Right cardiac atrium (tissue), 5 donors: ENCODE measurements around the gene OGDH. TPM values are rescaled to one million over a fixed set of nuclear protein-coding genes. Genes with fewer than 3 reads are reported as not detected.

Source experiments
- ATAC-seq, 2 donors: fragments of 200-7000 bp; cut with Tn5 transposase; one replicate each; pipeline versions ENCODE4 v1.8.0 to v1.9.1; 2020; ENCODE audit warnings: moderate library complexity in 2 of 2, mild to moderate bottlenecking in 1 of 2
- DNase-seq, 3 donors: peaks; one replicate each; pipeline ENCODE4 v3.0.0-alpha.2; 2020
- H3K27ac ChIP-seq: one replicate; pipeline ENCODE4 v1.5.1; 2013; ENCODE audit warnings: mild to moderate bottlenecking, low read length, control low read depth, moderate library complexity
- H3K27me3 ChIP-seq: one replicate; pipeline ENCODE4 v1.6.1; 2013; ENCODE audit not compliant: control insufficient read depth, insufficient read depth
- H3K4me1 ChIP-seq: one replicate; pipeline ENCODE4 v1.6.1; 2013; ENCODE audit warnings: low read length; ENCODE audit not compliant: control insufficient read depth, insufficient read depth
- H3K4me3 ChIP-seq: one replicate; pipeline ENCODE4 v1.5.1; 2013; ENCODE audit warnings: low read length, control low read depth
- H3K9me3 ChIP-seq: one replicate; pipeline ENCODE4 v1.6.1; 2013; ENCODE audit warnings: low read length; ENCODE audit not compliant: control insufficient read depth
- whole genome bisulfite sequencing: extraction: QIAGEN DNeasy Blood & Tissue Kit; methylation state at CpG from one replicate; pipeline ENCODE4 v1.1.7; 2013; 5-methylcytosine and 5-hydroxymethylcytosine counted together
- intact Hi-C, 4 donors: fragments of 100-400 bp; cut with DNase I; formaldehyde crosslinking; loops; one replicate each; pipeline versions ENCODE4 v1.11.0 to v1.14.0; 2022 to 2023
- polyA plus RNA-seq: library from polyadenylated mRNA; stranded (reverse); fragments of 200-250 nt; gene quantifications from one replicate; pipeline ENCODE4 v1.2.3, GENCODE V29; 2013
- total RNA-seq, 4 donors: library from RNA; stranded (reverse); fragmentation: NEBNext Ultra II Directional; extraction: Animal tissue kit (Norgen Biotek cat#: 25700); gene quantifications; one replicate each; pipeline ENCODE4 v1.2.1, GENCODE V29; 2021
- donor health status: healthy with polysubstance abuse.
- donor health status: DM: no; HTN: yes; CAD: no.
- donor health status: DM: no; HTN: no; CAD: no.
- donor health status: DM: no; HTN: yes; CAD: no; lungs with severe emphysema.
- donor health status: DM: yes; HTN: yes; CAD: no.

OGDH gene
- total and polyA plus RNA-seq, 5 donors = 168 to 406 (median 371) TPM

GRCh38 chr7:44603193-44603592 lies 3.2 kb upstream of the OGDH start:
- no peak for ATAC-seq
- no peak for DNase-seq
- Histone ChIP-seq H3K27me3 (no peaks in the 10 kb centered on the region), H3K9me3 (no peaks in the 10 kb centered on the region), H3K27ac (no peak overlapping the region), H3K4me1 (no peaks in the 10 kb centered on the region), H3K4me3 (no peak overlapping the region)
- 79% methylated on average over 6 of the region's 6 CpGs for WGBS
- intact Hi-C loops = no loop called here

- Histone ChIP-seq H3K27ac (no peak overlapping the region), H3K9me3 (no peaks in the 10 kb centered on the region), H3K27me3 (no peaks in the 10 kb centered on the region), H3K4me3 (no peak overlapping the region), H3K4me1 (no peaks in the 10 kb centered on the region)
- DNase-seq (no peak), ATAC-seq (no peak)
- intact Hi-C loops = no loop called here
- 84% methylated on average over 2 of the region's 2 CpGs for WGBS
Measured at GRCh38 chr7:44604941-44605340, 1.5 kb upstream of the OGDH start.

- no peaks in the 10 kb centered on the region for H3K9me3 ChIP-seq
- peak overlapping the region; percentile 94 for H3K27ac ChIP-seq
- DNase-seq (no peak), ATAC-seq (no peak)
- intact Hi-C loops = no loop called here
- no peaks in the 10 kb centered on the region for H3K4me1 ChIP-seq
- 48% methylated on average over 35 of the region's 35 CpGs for WGBS
- no peaks in the 10 kb centered on the region for H3K27me3 ChIP-seq
- peak overlapping the region; percentile 79 for H3K4me3 ChIP-seq
Measured at GRCh38 chr7:44607141-44608068, 978 bp downstream of the OGDH start.

GRCh38 chr7:44608916-44609648 lies 2.7 kb downstream of the OGDH start:
- Histone ChIP-seq H3K9me3 (no peaks in the 10 kb centered on the region), H3K4me1 (no peaks in the 10 kb centered on the region), H3K27ac (no peak overlapping the region), H3K27me3 (no peaks in the 10 kb centered on the region), H3K4me3 (no peak overlapping the region)
- intact Hi-C loops = no loop called here
- no peak for ATAC-seq
- DNase-seq = no peak
- WGBS = 81% methylated on average over 14 of the region's 14 CpGs

- intact Hi-C loops = no loop called here
- Histone ChIP-seq H3K27ac (no peak overlapping the region), H3K4me3 (no peak overlapping the region), H3K9me3 (no peaks in the 10 kb centered on the region), H3K4me1 (no peaks in the 10 kb centered on the region), H3K27me3 (no peaks in the 10 kb centered on the region)
- no peak for ATAC-seq
- 83% methylated on average over 3 of the region's 3 CpGs for WGBS
- DNase-seq = no peak
Measured at GRCh38 chr7:44609829-44610228, 3.4 kb downstream of the OGDH start.

GRCh38 chr7:44615149-44615611 lies 8.8 kb downstream of the OGDH start:
- DNase-seq (peak; percentile 41 to 76 (median 66)), ATAC-seq (peak; percentile 75 to 79)
- Histone ChIP-seq H3K9me3 (no peaks in the 10 kb centered on the region), H3K27ac (no peak overlapping the region), H3K27me3 (no peaks in the 10 kb centered on the region), H3K4me1 (peaks cover 7% of the 10 kb centered on the region), H3K4me3 (no peak overlapping the region)
- intact Hi-C loops = no loop called here
- 62% methylated on average over 2 of the region's 2 CpGs for WGBS

GRCh38 chr7:44615793-44616192 lies 9.4 kb downstream of the OGDH start:
- DNase-seq (no peak), ATAC-seq (no peak)
- 86% methylated on average over 5 of the region's 5 CpGs for WGBS
- Histone ChIP-seq H3K4me3 (no peak overlapping the region), H3K4me1 (peaks cover 7% of the 10 kb centered on the region), H3K27me3 (no peaks in the 10 kb centered on the region), H3K27ac (no peak overlapping the region), H3K9me3 (no peaks in the 10 kb centered on the region)
- intact Hi-C loops = no loop called here

GRCh38 chr7:44616545-44616944 lies 10.1 kb downstream of the OGDH start:
- Histone ChIP-seq H3K27ac (no peak overlapping the region), H3K4me1 (peaks cover 7% of the 10 kb centered on the region), H3K9me3 (no peaks in the 10 kb centered on the region), H3K27me3 (no peaks in the 10 kb centered on the region), H3K4me3 (no peak overlapping the region)
- DNase-seq = no peak
- intact Hi-C loops = no loop called here
- no peak for ATAC-seq
- whole genome bisulfite sequencing = 90% methylated on average over 12 of the region's 12 CpGs

GRCh38 chr7:44617225-44617890 lies 10.9 kb downstream of the OGDH start:
- Histone ChIP-seq H3K27ac (no peak overlapping the region), H3K4me3 (no peak overlapping the region), H3K9me3 (no peaks in the 10 kb centered on the region), H3K4me1 (peaks cover 7% of the 10 kb centered on the region), H3K27me3 (no peaks in the 10 kb centered on the region)
- 80% methylated on average over 2 of the region's 2 CpGs for WGBS
- intact Hi-C loops = no loop called here
- ATAC-seq = no peak
- no peak for DNase-seq

GRCh38 chr7:44618045-44618444 lies 11.6 kb downstream of the OGDH start:
- no peak for DNase-seq
- ATAC-seq = no peak
- Histone ChIP-seq H3K27me3 (no peaks in the 10 kb centered on the region), H3K4me1 (peaks cover 13% of the 10 kb centered on the region), H3K9me3 (no peaks in the 10 kb centered on the region), H3K4me3 (no peak overlapping the region), H3K27ac (no peak overlapping the region)
- WGBS = 93% methylated on average over 1 of the region's 1 CpG
- intact Hi-C loops = no loop called here

GRCh38 chr7:44618753-44619152 lies 12.3 kb downstream of the OGDH start:
- intact Hi-C loops = no loop called here
- H3K4me3 ChIP-seq = no peak overlapping the region
- H3K27ac ChIP-seq = peak overlapping the region; percentile 29
- WGBS = 65% methylated on average over 3 of the region's 3 CpGs
- no peaks in the 10 kb centered on the region for H3K27me3 ChIP-seq
- no peak for ATAC-seq
- no peak for DNase-seq
- peaks cover 14% of the 10 kb centered on the region for H3K4me1 ChIP-seq
- H3K9me3 ChIP-seq = no peaks in the 10 kb centered on the region
